SK-N-SH (cell line): ENCODE measurements around the gene BDKRB1.

ENCODE experiments used
- CTCF ChIP-seq: fragments of 200-600 bp; sonication (generic); IDR thresholded peaks from 2 replicates; pipeline ENCODE4 v1.6.1; 2017; ENCODE audit warnings: antibody characterized with exemption, mild to moderate bottlenecking, moderate library complexity
- EP300 ChIP-seq, 2 experiments: IDR thresholded peaks; 2 replicates each; pipeline versions ENCODE4 v1.4.0 to v1.6.1; 2012; ENCODE audit warnings: borderline replicate concordance in 1 of 2, low read depth in 1 of 2, low read length in 1 of 2
- GABPA ChIP-seq: IDR thresholded peaks from 2 replicates; pipeline ENCODE4 v1.4.0; 2012; ENCODE audit warnings: low read depth, mild to moderate bottlenecking
- POLR2AphosphoS5 ChIP-seq: IDR thresholded peaks from 2 replicates; pipeline ENCODE4 v1.6.1; 2012; ENCODE audit warnings: low read depth, low read length
- RCOR1 ChIP-seq: fragments of 150-350 bp; IDR thresholded peaks from 2 replicates; pipeline ENCODE4 v1.6.1; 2017; ENCODE audit warnings: antibody characterized with exemption, low read length
- RXRA ChIP-seq: IDR thresholded peaks from 2 replicates; pipeline ENCODE4 v1.4.0; 2012; ENCODE audit warnings: low read depth, mild to moderate bottlenecking, borderline replicate concordance

DNA sequence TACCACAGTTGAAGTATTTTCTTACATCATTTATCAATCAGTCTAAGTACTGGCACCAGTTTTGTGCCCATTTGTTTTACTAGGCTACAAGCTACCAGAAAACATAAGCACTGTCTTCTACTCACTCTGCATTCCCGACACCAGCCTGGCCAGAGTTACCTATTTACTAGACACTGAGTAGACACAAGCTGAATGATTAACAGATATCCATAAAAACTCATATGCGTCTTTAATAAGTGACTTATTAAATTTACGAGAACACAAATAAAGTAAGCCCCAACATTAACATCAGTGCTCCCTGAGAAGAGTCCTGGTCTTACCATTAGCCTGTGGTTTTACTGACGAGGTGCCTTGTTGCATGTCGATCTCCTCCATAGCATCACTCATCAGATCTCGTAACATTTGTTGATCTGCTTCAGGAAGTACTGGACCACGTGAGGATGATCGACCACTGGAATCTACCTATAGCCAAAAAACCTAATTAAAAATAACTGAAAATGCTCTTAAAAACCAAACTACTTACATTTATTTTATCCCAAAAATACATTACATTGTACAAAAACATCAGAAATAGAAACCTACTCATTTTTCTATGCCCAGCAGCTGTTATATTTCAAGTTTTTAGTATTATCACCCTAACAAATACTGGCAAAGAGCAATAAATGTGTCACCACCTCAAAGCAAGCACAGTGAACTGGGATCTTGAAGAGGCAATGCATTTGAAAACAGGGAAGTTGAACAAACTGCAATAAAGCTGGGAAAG lies 53.3 kb downstream of the BDKRB1 start:
- TF ChIP-seq POLR2AphosphoS5 (no peak), EP300 (IDR thresholded peaks at IDR 0.05; ENCODE audit: borderline replicate concordance in 1 of 2, low read depth in 1 of 2, low read length in 1 of 2) (no peak), RCOR1 (no peak), GABPA (no peak), CTCF (no peak), RXRA (no peak)
